Measurements from ENCODE around the gene LHX5.

The LHX5 gene

DNA sequence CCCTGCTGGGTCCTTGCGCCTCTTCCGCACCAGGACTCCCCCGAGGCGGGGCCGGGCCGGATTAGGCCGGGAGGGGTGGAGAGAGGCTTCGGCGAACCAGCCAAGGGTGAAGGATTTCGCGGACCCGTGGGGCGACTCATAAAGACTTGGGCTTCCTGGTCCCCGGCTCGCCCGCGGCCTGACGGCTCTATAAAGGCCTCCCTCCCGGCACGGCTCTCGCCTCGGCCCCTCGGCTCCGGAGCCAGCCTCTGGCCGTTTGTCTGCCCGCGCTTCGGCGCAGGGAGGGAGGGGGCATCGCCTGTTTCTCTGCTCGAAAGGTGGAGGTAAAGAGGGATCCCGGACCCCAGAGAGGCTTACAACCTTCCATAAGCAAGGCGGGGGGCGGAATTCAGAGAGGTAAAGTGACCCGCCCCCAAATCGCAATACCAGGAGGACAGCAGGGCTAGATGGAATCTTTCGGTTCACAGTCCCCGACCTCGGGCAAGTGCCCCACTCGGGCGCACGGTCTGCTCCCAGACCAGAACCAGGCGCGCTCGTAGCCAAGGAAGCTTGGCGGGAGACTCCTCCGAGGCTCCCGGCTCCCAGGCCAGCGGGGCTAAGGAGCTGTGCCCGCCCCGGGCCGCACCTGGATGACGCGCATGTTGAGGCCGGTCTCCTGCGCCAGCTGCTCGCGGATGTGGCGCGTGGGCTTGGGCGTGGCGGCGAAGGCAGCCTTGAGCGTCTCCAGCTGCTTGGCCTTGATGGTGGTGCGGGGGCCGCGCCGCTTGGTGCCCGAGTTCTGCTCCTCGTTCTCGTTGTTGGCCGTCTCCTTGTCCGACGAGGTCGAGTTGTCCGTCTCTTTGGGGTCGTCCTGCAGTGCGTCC, 3.9 kb downstream of the LHX5 start:
- TF ChIP-seq, protein P1, sequence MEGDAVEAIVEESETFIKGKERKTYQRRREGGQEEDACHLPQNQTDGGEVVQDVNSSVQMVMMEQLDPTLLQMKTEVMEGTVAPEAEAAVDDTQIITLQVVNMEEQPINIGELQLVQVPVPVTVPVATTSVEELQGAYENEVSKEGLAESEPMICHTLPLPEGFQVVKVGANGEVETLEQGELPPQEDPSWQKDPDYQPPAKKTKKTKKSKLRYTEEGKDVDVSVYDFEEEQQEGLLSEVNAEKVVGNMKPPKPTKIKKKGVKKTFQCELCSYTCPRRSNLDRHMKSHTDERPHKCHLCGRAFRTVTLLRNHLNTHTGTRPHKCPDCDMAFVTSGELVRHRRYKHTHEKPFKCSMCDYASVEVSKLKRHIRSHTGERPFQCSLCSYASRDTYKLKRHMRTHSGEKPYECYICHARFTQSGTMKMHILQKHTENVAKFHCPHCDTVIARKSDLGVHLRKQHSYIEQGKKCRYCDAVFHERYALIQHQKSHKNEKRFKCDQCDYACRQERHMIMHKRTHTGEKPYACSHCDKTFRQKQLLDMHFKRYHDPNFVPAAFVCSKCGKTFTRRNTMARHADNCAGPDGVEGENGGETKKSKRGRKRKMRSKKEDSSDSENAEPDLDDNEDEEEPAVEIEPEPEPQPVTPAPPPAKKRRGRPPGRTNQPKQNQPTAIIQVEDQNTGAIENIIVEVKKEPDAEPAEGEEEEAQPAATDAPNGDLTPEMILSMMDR (IDR thresholded peaks at IDR 0.05), result no peak
- H3K27ac ChIP-seq, result no peak overlapping the region

DNA sequence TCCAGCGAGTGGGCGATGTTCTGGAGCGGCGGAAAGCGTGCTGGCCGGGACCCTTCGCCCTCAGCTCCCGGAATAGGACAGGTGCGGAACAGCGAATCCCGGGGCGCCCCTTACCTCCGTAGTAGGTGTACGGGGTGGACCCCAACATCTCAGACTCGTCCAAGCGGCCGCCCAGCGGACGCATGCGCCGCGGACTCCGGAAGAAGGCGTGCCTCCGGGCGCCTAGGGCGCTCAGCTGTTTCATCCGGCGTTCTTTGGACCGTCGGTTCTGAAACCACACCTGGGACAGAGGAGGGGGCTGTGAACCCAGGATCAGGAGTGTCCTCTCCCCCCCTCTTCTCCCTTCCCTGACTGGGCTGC, 4.5 kb downstream of the LHX5 start:
- TF ChIP-seq ZFX (IDR thresholded peaks at IDR 0.05; ENCODE audit: borderline replicate concordance), result no peak
- TF ChIP-seq, protein P1 (IDR thresholded peaks at IDR 0.05), result no peak

DNA sequence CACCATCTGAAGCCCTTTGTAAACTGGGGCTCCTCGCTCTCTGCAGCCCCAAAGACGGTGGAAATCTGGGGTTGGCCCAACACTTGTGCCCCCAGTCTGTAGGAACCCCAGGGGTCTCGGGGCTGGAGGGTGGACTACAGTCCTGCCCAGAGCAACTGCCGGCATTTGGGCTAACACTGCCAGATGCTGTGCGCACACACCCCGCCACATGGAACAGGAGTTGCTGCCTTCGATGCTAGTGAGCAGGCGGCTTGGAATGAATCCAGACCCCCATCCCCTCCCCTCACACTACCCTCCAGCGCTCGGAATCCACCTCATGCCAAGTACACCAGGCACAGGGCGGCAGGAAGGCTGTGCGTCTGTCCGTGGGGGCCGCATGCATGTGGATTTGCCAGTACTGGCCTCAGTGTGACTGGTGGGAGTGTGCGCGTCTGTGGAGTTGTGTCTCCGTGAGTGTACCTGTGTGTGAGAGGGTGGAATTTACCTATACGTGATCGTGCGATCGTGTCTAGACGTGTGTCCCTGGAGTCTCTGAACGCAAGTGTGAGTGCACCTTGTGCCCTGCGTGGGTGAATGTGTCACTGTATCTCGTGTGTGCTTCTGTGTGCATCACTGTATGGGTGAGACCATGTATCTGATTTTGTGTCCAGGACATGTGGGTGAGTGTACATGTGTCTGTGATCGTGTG, 5.1 kb downstream of the LHX5 start:
- TF ChIP-seq ZFX (IDR thresholded peaks at IDR 0.05; ENCODE audit: borderline replicate concordance), result no peak
- H3K27ac ChIP-seq, result no peak overlapping the region

More for the DNA sequence above, 4.5 kb downstream of the LHX5 start:
- H3K27ac ChIP-seq, result no peak overlapping the region

DNA sequence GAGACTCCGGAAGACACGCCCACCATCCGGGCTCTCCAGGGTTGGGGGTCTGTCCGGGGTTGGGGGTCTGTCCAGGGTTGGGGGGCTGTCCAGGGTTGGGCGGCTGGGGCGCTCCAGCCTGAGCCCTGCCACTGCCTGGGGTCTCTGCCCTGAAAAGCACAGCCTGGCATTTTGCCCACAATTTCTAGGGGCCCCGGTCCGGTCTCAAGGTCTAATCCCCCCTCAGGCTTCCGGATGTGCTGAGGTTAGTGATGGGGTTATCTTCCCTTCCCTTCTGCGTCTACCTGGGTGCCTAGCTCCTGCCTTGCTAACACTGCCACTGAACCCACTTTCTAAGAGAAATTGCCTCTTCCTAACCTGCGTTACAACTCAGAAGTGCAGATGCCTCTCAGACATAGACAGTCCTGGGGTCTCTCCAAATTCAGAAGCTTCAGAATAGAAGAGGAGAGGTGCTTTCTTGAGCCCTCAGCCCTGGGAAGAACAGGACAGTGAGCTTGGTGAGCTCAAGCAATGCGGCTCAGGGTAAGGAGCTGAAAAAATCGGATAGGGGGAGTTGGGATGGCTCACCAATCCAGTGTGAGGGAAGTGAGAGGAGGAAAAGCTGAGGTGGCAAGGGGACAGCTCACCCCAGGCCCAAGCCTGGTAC, 5.7 kb downstream of the LHX5 start:
- no peak overlapping the region for H3K27ac ChIP-seq
- no peak for TF ChIP-seq ZFX (IDR thresholded peaks at IDR 0.05; ENCODE audit: borderline replicate concordance)
- TF ChIP-seq, protein P1 (IDR thresholded peaks at IDR 0.05), result no peak

DNA sequence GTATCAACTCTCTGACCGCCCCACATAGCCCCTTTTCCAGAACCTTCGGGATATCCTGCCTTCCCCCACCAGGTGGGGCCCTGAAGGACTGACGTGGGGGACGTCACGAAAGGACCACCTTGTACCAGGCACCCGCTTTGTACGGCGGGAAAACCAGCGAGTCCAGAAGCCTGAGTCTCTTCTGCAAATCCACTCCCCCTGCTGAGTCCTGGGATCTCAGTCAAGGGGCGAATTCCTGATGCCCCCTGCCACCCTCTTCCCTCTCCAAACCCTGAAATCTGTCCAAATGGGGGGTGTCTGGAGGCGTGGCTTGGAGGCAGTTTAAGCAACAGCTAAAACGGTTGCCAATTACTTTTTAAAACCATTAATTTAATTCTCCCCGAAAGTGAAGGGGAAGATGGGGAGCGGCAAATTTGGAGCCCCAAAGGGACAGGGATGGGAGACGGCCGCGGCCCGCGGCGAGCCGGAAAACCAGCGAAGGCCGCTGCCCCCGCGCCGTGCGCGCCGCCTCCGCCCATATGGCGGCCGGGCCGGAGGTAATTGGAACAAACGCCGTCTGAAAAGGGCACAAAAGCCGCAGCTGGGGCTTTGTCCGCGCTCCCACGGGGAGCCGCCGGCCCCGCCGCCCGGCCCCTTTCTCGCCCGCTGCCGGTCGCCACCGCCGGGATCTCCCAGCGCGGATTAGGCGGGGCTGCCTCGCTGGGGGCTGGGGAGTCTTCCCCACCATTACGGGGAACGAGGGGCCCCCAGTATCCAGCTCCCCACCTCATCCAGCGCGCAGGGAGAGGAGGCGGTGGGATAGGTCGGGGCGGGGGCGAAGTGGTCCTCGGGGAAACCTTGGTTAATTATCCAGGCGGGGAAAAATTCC, 6.6 kb downstream of the LHX5 start:
- no peak overlapping the region for H3K27ac ChIP-seq
- TF ChIP-seq ZFX (IDR thresholded peaks at IDR 0.05; ENCODE audit: borderline replicate concordance), result no peak
- TF ChIP-seq, protein P1 (IDR thresholded peaks at IDR 0.05), result no peak

DNA sequence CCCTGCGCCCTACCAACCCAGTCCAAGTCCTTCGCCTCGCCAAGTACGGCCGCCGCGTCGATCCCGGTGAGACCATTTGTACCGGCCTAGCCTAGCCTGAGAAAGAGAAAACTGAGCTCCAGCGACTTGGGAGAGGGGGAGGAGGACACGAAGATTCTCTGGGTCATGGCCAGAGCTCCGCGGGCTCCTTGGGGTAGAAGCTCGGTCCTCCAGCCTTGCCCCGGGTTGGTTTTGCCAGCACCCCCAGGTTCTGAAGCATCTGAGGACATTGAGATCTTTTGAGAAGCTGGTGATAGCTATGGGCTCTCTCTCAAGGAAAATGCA, 7.3 kb downstream of the LHX5 start:
- no peak overlapping the region for H3K27ac ChIP-seq

More for the DNA sequence above, 7.3 kb downstream of the LHX5 start:
- TF ChIP-seq, protein P1 (IDR thresholded peaks at IDR 0.05), result no peak
- TF ChIP-seq ZFX (IDR thresholded peaks at IDR 0.05; ENCODE audit: borderline replicate concordance), result no peak
